ENCODE measurements around the gene FFAR4. TPM values are rescaled to one million over a fixed set of nuclear protein-coding genes. Genes with fewer than 3 reads are reported as not detected.
"Not testable (repeated sequence)": the region's sequence is repeated elsewhere in the genome, so short reads cannot be mapped to it uniquely, and the experiment has no call there.

The FFAR4 gene
- total and polyA plus RNA-seq, 12 donors = 0.20 to 1.4 (median 0.65) TPM; not detected in 2

GRCh38 chr10:93541402-93542357 lies 24.8 kb upstream of the FFAR4 start:
- intact Hi-C loops (cut with DNase I) = no loop called here
- Histone ChIP-seq H3K4me1 (replicated peaks in 1 of 2) (peaks cover 0 to 4% of the 10 kb centered on the region in 2 donors), H3K27ac (no peak overlapping the region), H3K36me3 (replicated peaks in 1 of 2) (no peaks in the 10 kb centered on the region), H3K4me3 (peak overlapping the region in 1 of 4 donors; percentile 29), H3K27me3 (no peaks in the 10 kb centered on the region), H3K9me3 (replicated peaks in 1 of 3) (no peaks in the 10 kb centered on the region)
- DNase-seq = peak; percentile 36 to 58 (median 49)
- no peak for TF ChIP-seq POLR2A (IDR thresholded peaks at IDR 0.05)
- peak; percentile 38 to 83 (median 64) for TF ChIP-seq CTCF (IDR thresholded peaks at IDR 0.05)
- 51 to 57% (median 55%) methylated on average over 23 of the region's 23 CpGs for WGBS, 4 donors

GRCh38 chr10:93542358-93542791 lies 24.1 kb upstream of the FFAR4 start:
- Histone ChIP-seq H3K4me3 (peak overlapping the region in 1 of 4 donors; percentile 29), H3K27me3 (no peaks in the 10 kb centered on the region), H3K9me3 (replicated peaks in 1 of 3) (no peaks in the 10 kb centered on the region), H3K27ac (no peak overlapping the region), H3K4me1 (replicated peaks in 1 of 2) (peaks cover 0 to 4% of the 10 kb centered on the region in 2 donors), H3K36me3 (replicated peaks in 1 of 2) (no peaks in the 10 kb centered on the region)
- intact Hi-C loops (cut with DNase I) = no loop called here
- DNase-seq = peak in 5 of 7 donors; percentile 27 to 58 (median 41)
- TF ChIP-seq POLR2A (IDR thresholded peaks at IDR 0.05) (no peak), CTCF (IDR thresholded peaks at IDR 0.05) (no peak)
- 12 to 19% (median 15%) methylated on average over 10 of the region's 10 CpGs for WGBS, 4 donors

GRCh38 chr10:93546995-93547394 lies 19.5 kb upstream of the FFAR4 start:
- intact Hi-C loops (cut with DNase I); DNase-seq; H3K36me3 ChIP-seq (replicated peaks in 1 of 2); H3K9me3 ChIP-seq (replicated peaks in 1 of 3); H3K27me3 ChIP-seq; H3K4me3 ChIP-seq; H3K27ac ChIP-seq; H3K4me1 ChIP-seq (replicated peaks in 1 of 2): not testable (repeated sequence)
- 77 to 96% (median 83%) methylated on average over 7 to 8 of the region's 8 CpGs for WGBS, 4 donors

- no peak for TF ChIP-seq POLR2A (IDR thresholded peaks at IDR 0.05)
- TF ChIP-seq CTCF (IDR thresholded peaks at IDR 0.05) = no peak
- intact Hi-C loops (cut with DNase I) = no loop called here
- Histone ChIP-seq H3K4me1 (replicated peaks in 1 of 2) (no peaks in the 10 kb centered on the region), H3K36me3 (replicated peaks in 1 of 2) (no peaks in the 10 kb centered on the region), H3K27me3 (no peaks in the 10 kb centered on the region), H3K9me3 (replicated peaks in 1 of 3) (no peaks in the 10 kb centered on the region), H3K27ac (no peak overlapping the region), H3K4me3 (no peak overlapping the region)
- DNase-seq = no peak
Measured at GRCh38 chr10:93547522-93547921, 18.9 kb upstream of the FFAR4 start.

All from adrenal gland (tissue), 12 donors.